Spleen (tissue), 11 donors: ENCODE results near the gene TOGARAM1. TPM values are rescaled to one million over a fixed set of nuclear protein-coding genes. Genes with fewer than 3 reads are reported as not detected.

Source experiments
- DNase-seq: peaks from one replicate; pipeline ENCODE4 v3.0.0-alpha.2; 2020
- H3K27ac ChIP-seq, 8 donors: fragments of 200-600 bp; sonication (generic) in 7 of 8; 1 replicate in 4 of 8; 2 replicates in 4 of 8; pipeline versions ENCODE4 v1.5.0 to v1.8.0; 2016 to 2021; ENCODE audit warnings: inconsistent platforms in 4 of 8, mild to moderate bottlenecking in 4 of 8, moderate library complexity in 1 of 8
- H3K27me3 ChIP-seq, 7 donors: fragments of 200-600 bp; sonication (generic) in 6 of 7; replicated peaks in 1 of 7; 1 replicate in 4 of 7; 2 replicates in 3 of 7; pipeline versions ENCODE4 v1.5.0 to v1.8.0; 2016 to 2021; ENCODE audit warnings: inconsistent platforms in 3 of 7, mild to moderate bottlenecking in 1 of 7
- H3K36me3 ChIP-seq, 6 donors: fragments of 200-600 bp; sonication (generic) in 5 of 6; 1 replicate in 4 of 6; 2 replicates in 2 of 6; pipeline versions ENCODE4 v1.5.0 to v1.8.0; 2016 to 2021; ENCODE audit warnings: inconsistent platforms in 2 of 6
- H3K4me1 ChIP-seq, 6 donors: fragments of 200-600 bp; sonication (generic) in 5 of 6; 1 replicate in 3 of 6; 2 replicates in 3 of 6; pipeline versions ENCODE4 v1.5.0 to v1.8.0; 2016 to 2021; ENCODE audit warnings: inconsistent platforms in 3 of 6
- H3K4me3 ChIP-seq, 8 donors: fragments of 200-600 bp; sonication (generic) in 7 of 8; 1 replicate in 4 of 8; 2 replicates in 4 of 8; pipeline versions ENCODE4 v1.5.0 to v1.8.0; 2016 to 2021; ENCODE audit warnings: inconsistent platforms in 4 of 8, mild to moderate bottlenecking in 4 of 8, moderate library complexity in 2 of 8
- H3K9me3 ChIP-seq, 8 donors: fragments of 200-600 bp; sonication (generic) in 7 of 8; 1 replicate in 4 of 8; 2 replicates in 4 of 8; pipeline versions ENCODE4 v1.5.0 to v1.8.0; 2016 to 2021; ENCODE audit warnings: inconsistent platforms in 4 of 8
- POLR2A ChIP-seq, 3 donors: fragments of 450-650 bp; IDR thresholded peaks; one replicate each; pipeline ENCODE4 v1.5.1; 2017; ENCODE audit warnings: antibody characterized with exemption in 3 of 3, mild to moderate bottlenecking in 1 of 3
- POLR2AphosphoS5 ChIP-seq, 3 donors: sonication (generic); formaldehyde crosslinking; IDR thresholded peaks; one replicate each; pipeline ENCODE4 v1.5.1; 2017; ENCODE audit warnings: antibody characterized with exemption in 3 of 3
- WGBS, 5 donors: extraction: QIAGEN DNeasy Blood & Tissue Kit in 3 of 5; methylation state at CpG; one replicate each; pipeline versions ENCODE4 v1.1.5 to v1.1.7; 2013 to 2018; 5-methylcytosine and 5-hydroxymethylcytosine counted together
- intact Hi-C: fragments of 100-400 bp; cut with DNase I; formaldehyde crosslinking; loops from one replicate; pipeline ENCODE4 v1.15.0; 2023; ENCODE audit warnings: low total_unique reads
- polyA plus RNA-seq, 3 donors: library from polyadenylated mRNA; stranded (reverse); fragments of 200-250 nt; gene quantifications; one replicate each; pipeline ENCODE4 v1.2.1, GENCODE V29; 2013
- small RNA-seq, 4 donors: library from RNA; depleted of rRNA; stranded (forward); fragments of <200 nt; gene quantifications; one replicate each; pipeline ENCODE3, GENCODE V24; 2016
- total RNA-seq, 7 donors: library from RNA; depleted of rRNA in 3 of 7; stranded (reverse); fragments of >200 nt in 3 of 7; fragmentation: NEBNext Ultra II Directional in 4 of 7; extraction: Animal tissue kit (Norgen Biotek cat#: 25700) in 4 of 7; gene quantifications; one replicate each; pipeline versions ENCODE4 v1.1.0 to v1.2.1, GENCODE V29; 2016 to 2021
- TF ChIP-seq, protein P1 (sequence below), 11 experiments: fragments of 200-600 bp in 7 of 11; fragments of 450-650 bp in 4 of 11; sonication (generic) in 4 of 11; IDR thresholded peaks in 8 of 11; conservative IDR thresholded peaks in 3 of 11; 1 replicate in 7 of 11; 2 replicates in 4 of 11; pipeline versions ENCODE4 v1.4.0 to v1.8.0; 2016 to 2021; ENCODE audit warnings: antibody characterized with exemption in 11 of 11, inconsistent platforms in 4 of 11, mild to moderate bottlenecking in 1 of 11
- donor health status: healthy with polysubstance abuse.
- donor health status: DM: no; HTN: no; CAD: no; lungs with moderate emphysema.
- donor health status: DM: no; HTN: no; CAD: no.
- donor health status: Bipolar disorder and iron deficiency.
- donor health status: healthy.
- donor health status: DM: no; HTN: no; CAD: no.
- donor health status: DM: yes; HTN: yes; CAD: no.

The TOGARAM1 gene
- total and polyA plus RNA-seq, 10 donors = 3.1 to 37.3 (median 17.2) TPM

DNA sequence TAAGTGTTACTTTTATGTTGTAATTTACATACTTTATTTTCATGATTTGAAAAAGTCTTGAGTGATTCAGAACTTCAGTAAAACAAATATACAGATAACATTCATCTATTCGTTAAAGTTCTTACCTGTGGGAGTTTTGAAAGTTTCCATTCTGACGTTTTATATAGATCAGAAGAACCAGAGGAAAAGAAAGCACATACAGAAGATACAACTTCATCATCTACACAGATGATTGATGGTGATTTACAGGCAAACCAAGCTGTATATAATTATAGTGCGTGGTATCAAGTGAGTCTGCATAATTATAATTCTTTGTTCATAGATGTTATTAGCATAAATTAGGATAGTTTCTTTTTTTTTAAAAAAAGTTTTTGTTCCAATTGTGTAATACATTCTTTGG lies 152.3 kb downstream of the TOGARAM1 start:
- H3K4me1 ChIP-seq = no peaks in the 10 kb centered on the region
- no peak overlapping the region for H3K27ac ChIP-seq
- no peaks in the 10 kb centered on the region for H3K27me3 ChIP-seq
- peaks cover 7 to 100% (median 83%) of the 10 kb centered on the region in 6 donors for H3K36me3 ChIP-seq
- no peak overlapping the region for H3K4me3 ChIP-seq
- no peaks in the 10 kb centered on the region for H3K9me3 ChIP-seq
- TF ChIP-seq, protein P1, sequence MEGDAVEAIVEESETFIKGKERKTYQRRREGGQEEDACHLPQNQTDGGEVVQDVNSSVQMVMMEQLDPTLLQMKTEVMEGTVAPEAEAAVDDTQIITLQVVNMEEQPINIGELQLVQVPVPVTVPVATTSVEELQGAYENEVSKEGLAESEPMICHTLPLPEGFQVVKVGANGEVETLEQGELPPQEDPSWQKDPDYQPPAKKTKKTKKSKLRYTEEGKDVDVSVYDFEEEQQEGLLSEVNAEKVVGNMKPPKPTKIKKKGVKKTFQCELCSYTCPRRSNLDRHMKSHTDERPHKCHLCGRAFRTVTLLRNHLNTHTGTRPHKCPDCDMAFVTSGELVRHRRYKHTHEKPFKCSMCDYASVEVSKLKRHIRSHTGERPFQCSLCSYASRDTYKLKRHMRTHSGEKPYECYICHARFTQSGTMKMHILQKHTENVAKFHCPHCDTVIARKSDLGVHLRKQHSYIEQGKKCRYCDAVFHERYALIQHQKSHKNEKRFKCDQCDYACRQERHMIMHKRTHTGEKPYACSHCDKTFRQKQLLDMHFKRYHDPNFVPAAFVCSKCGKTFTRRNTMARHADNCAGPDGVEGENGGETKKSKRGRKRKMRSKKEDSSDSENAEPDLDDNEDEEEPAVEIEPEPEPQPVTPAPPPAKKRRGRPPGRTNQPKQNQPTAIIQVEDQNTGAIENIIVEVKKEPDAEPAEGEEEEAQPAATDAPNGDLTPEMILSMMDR (IDR thresholded peaks at IDR 0.05 in 8 of 11, conservative IDR thresholded peaks at IDR 0.05 in 3 of 11) = no peak
- DNase-seq = no peak
- 69 to 82% (median 78%) methylated on average over 3 of the region's 3 CpGs for WGBS, 5 donors
- intact Hi-C loops = no loop called here

DNA sequence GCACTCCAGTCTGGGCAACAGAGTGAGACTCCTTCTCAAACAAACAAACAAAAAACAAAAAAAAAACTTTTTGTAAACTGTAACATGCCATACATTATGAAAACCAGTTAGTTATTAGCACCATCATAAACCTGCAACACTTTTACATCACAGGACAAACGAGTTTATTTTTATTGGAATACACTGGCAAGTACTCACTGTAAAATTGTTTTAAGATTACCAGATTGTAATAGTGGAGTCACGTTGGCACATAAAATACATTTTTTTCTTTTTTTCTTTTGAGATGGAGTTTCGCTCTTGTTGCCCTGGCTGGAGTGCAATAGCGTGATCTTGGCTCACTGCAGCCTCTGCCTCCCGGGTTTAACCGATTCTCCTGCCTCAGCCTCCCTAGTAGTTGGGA lies 156.6 kb downstream of the TOGARAM1 start:
- H3K4me1 ChIP-seq = no peaks in the 10 kb centered on the region
- 92 to 96% (median 95%) methylated on average over 6 of the region's 6 CpGs for WGBS, 5 donors
- TF ChIP-seq, protein P1 (IDR thresholded peaks at IDR 0.05 in 8 of 11, conservative IDR thresholded peaks at IDR 0.05 in 3 of 11) = no peak
- TF ChIP-seq POLR2A (IDR thresholded peaks at IDR 0.05) (no peak), POLR2AphosphoS5 (IDR thresholded peaks at IDR 0.05) (no peak)
- intact Hi-C loops = no loop called here
- H3K9me3 ChIP-seq = no peaks in the 10 kb centered on the region
- no peaks in the 10 kb centered on the region for H3K27me3 ChIP-seq
- no peak overlapping the region for H3K4me3 ChIP-seq
- no peak for DNase-seq
- H3K36me3 ChIP-seq = peaks cover 9 to 100% (median 82%) of the 10 kb centered on the region in 6 donors
- no peak overlapping the region for H3K27ac ChIP-seq

DNA sequence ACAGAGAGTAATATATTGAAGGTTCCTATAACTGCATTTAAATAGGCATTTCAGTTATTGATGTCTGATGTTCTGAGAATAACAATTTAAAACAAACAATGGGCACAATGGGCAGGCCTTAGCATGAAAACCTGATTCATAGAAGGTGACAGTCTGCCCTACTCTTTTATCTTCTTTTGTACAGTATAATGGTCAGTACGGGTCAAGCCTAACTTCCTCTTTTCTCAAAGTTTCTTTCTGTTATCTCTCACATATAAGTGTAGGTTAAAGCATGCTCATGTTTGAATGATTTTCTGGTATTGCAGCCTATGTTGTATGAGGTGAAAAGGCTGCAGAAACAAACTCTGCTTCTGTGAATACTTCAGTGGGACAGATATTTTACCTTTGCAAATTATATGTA lies 158.1 kb downstream of the TOGARAM1 start:
- no peaks in the 10 kb centered on the region for H3K4me1 ChIP-seq
- H3K27me3 ChIP-seq = no peaks in the 10 kb centered on the region
- no peak for TF ChIP-seq POLR2A (IDR thresholded peaks at IDR 0.05)
- TF ChIP-seq, protein P1 (IDR thresholded peaks at IDR 0.05 in 8 of 11, conservative IDR thresholded peaks at IDR 0.05 in 3 of 11) = no peak
- no peak for TF ChIP-seq POLR2AphosphoS5 (IDR thresholded peaks at IDR 0.05)
- no peaks in the 10 kb centered on the region for H3K9me3 ChIP-seq
- H3K36me3 ChIP-seq = peaks cover 9 to 100% (median 71%) of the 10 kb centered on the region in 6 donors
- no peak overlapping the region for H3K4me3 ChIP-seq
- intact Hi-C loops = no loop called here
- no peak for DNase-seq
- no peak overlapping the region for H3K27ac ChIP-seq
- WGBS, 5 donors = 51 to 79% (median 64%) methylated on average over 1 of the region's 1 CpG

DNA sequence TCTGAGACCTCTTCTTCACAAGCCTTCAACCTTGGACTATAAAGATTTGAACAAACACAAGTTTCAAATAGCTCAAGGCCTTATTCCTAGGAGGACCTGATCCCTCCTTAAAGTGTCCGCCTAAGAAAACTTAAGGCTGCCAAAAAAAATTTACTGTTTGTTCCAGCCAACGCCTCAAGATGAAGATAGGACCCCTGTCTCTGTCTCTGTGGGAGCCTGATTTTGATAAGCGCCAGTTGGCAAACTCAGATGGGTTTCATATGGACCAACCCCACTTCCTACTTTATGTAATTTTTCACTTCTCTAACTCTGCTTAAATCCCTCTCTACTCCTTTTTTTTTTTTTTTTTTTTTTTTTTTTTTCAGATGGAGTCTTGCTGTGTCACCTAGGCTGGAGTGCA lies 161.3 kb downstream of the TOGARAM1 start:
- Histone ChIP-seq H3K9me3 (no peaks in the 10 kb centered on the region), H3K36me3 (peaks cover 6 to 100% (median 57%) of the 10 kb centered on the region in 6 donors), H3K27me3 (no peaks in the 10 kb centered on the region), H3K27ac (no peak overlapping the region), H3K4me1 (no peaks in the 10 kb centered on the region), H3K4me3 (no peak overlapping the region)
- DNase-seq = no peak
- intact Hi-C loops = no loop called here
- TF ChIP-seq, protein P1 (IDR thresholded peaks at IDR 0.05 in 8 of 11, conservative IDR thresholded peaks at IDR 0.05 in 3 of 11) = no peak
- TF ChIP-seq POLR2AphosphoS5 (IDR thresholded peaks at IDR 0.05) (no peak), POLR2A (IDR thresholded peaks at IDR 0.05) (no peak)
- WGBS, 5 donors = 91 to 98% (median 95%) methylated on average over 3 of the region's 3 CpGs

Small RNA genes lying within 50 kb of the gene (small RNA-seq; reads per million reads assigned to genes)
- gene RF00151 (0 to 0.14 (median 0.04) reads per million in 4 donors), gene SNORD127 (5,568 to 7,198 (median 5,963) reads per million in 4 donors)

Other genes starting within 250 kb of the TOGARAM1 start
- 10 to 100 TPM; 10.9 to 21.5 (median 18.3) TPM for gene KLHL28, start 243 bp upstream of the TOGARAM1 start, total RNA-seq
- 1 to 10 TPM; 2.1 to 2.9 (median 2.9) TPM for gene KLHL28, start 243 bp upstream of the TOGARAM1 start, polyA plus RNA-seq
- gene PRPF39, start 121.9 kb downstream of the TOGARAM1 start, total RNA-seq = 10 to 100 TPM; 34.5 to 44.5 (median 37.3) TPM
- gene PRPF39, start 121.9 kb downstream of the TOGARAM1 start, polyA plus RNA-seq = 10 to 100 TPM; 24.8 to 39.5 (median 29.9) TPM
- 10 to 100 TPM; 27.9 to 48.4 (median 36.0) TPM for gene FKBP3, start 172.3 kb downstream of the TOGARAM1 start, total RNA-seq
- gene FKBP3, start 172.3 kb downstream of the TOGARAM1 start, polyA plus RNA-seq = 10 to 100 TPM; 84.3 to 97.4 (median 91.4) TPM
- 10 to 100 TPM in 5 of 7 donors, 1 to 10 TPM in 2; 6.8 to 23.8 (median 11.6) TPM for gene FANCM, start 173.7 kb downstream of the TOGARAM1 start, total RNA-seq
- 1 to 10 TPM; 3.1 to 5.6 (median 3.8) TPM for gene FANCM, start 173.7 kb downstream of the TOGARAM1 start, polyA plus RNA-seq